ENCODE results near the gene FANCI.

DNA sequence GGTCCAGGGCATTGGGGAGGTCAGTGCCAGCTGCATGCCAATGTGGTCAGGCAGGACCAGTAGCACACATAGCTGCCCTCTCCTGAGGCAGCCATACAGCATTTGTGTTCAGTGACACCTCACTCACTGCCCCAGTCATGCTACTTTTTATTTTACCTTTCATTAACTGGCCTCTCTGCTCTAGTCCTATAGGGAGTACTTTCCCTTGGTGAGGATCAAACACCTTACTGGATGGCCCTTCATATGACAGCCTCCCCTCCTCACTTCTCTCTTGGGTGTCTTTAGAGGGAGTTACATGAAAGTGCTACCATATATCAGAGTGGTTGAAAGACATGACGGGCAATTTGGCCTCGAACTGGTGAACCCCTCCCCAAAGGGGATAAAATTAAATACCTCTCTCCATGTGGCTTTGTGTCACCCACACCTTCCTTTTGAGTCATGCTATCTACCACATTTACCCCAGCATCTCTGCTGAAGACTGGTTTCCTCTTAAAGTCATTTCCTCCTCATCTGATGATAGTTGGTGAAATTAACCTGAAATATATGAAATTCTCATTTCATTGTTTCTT, 40.0 kb upstream of the FANCI start:
- TF ChIP-seq, protein P1, sequence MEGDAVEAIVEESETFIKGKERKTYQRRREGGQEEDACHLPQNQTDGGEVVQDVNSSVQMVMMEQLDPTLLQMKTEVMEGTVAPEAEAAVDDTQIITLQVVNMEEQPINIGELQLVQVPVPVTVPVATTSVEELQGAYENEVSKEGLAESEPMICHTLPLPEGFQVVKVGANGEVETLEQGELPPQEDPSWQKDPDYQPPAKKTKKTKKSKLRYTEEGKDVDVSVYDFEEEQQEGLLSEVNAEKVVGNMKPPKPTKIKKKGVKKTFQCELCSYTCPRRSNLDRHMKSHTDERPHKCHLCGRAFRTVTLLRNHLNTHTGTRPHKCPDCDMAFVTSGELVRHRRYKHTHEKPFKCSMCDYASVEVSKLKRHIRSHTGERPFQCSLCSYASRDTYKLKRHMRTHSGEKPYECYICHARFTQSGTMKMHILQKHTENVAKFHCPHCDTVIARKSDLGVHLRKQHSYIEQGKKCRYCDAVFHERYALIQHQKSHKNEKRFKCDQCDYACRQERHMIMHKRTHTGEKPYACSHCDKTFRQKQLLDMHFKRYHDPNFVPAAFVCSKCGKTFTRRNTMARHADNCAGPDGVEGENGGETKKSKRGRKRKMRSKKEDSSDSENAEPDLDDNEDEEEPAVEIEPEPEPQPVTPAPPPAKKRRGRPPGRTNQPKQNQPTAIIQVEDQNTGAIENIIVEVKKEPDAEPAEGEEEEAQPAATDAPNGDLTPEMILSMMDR (IDR thresholded peaks at IDR 0.05; ENCODE audit: low read length), result no peak
- TF ChIP-seq EZH2 (optimal IDR thresholded peaks at IDR 0.05; ENCODE audit: low read depth, low read length) (no peak), EZH2phosphoT487 (IDR thresholded peaks at IDR 0.05; ENCODE audit: low read length) (no peak)
